Fibroblast of mammary gland (primary cell): ENCODE data around the gene ALDH8A1.

ENCODE experiments used
- DNase-seq: peaks from one replicate; pipeline ENCODE4 v3.0.0-alpha.2; 2010; ENCODE audit warnings: low read depth
- H3K4me3 ChIP-seq: 2 replicates; pipeline ENCODE4 v1.5.1; 2011; ENCODE audit warnings: low read depth, mild to moderate bottlenecking, low read length, moderate library complexity; ENCODE audit not compliant: control insufficient read depth
- CTCF ChIP-seq: conservative IDR thresholded peaks from 2 replicates; pipeline ENCODE4 v1.5.1; 2011; ENCODE audit warnings: low read depth, low read length, inconsistent platforms; ENCODE audit not compliant: control insufficient read depth, insufficient read depth

Gene ALDH8A1

GRCh38 chr6:134921276-134921675 is 28.6 kb downstream of the ALDH8A1 start:
- no peak for TF ChIP-seq CTCF
- no peak overlapping the region for H3K4me3 ChIP-seq
- no peak for DNase-seq

- no peak for TF ChIP-seq CTCF
- DNase-seq: no peak
- no peak overlapping the region for H3K4me3 ChIP-seq
These were observed 29.5 kb downstream of the ALDH8A1 start for GRCh38 chr6:134920422-134920821.

GRCh38 chr6:134918418-134918961 is 31.4 kb downstream of the ALDH8A1 start:
- TF ChIP-seq CTCF: no peak
- no peak for DNase-seq
- no peak overlapping the region for H3K4me3 ChIP-seq

GRCh38 chr6:134911547-134911946 is 38.4 kb downstream of the ALDH8A1 start:
- TF ChIP-seq CTCF: no peak
- no peak overlapping the region for H3K4me3 ChIP-seq
- DNase-seq: peak; percentile 94

- DNase-seq: no peak
- TF ChIP-seq CTCF: no peak
- H3K4me3 ChIP-seq: no peak overlapping the region
These were observed 39.3 kb downstream of the ALDH8A1 start for GRCh38 chr6:134910593-134910935.

- TF ChIP-seq CTCF: no peak
- DNase-seq: peak; percentile 69
- no peak overlapping the region for H3K4me3 ChIP-seq
These were observed 40.0 kb downstream of the ALDH8A1 start for GRCh38 chr6:134909701-134910592.
